KOPT-K1 (cell line): ENCODE results near the gene SLC2A9.
"Not testable (repeated sequence)": the region's sequence is repeated elsewhere in the genome, so short reads cannot be mapped to it uniquely, and the experiment has no call there.

ENCODE experiments used
- H3K27ac ChIP-seq: fragments of 200-600 bp; sonication (generic); 2 replicates; pipeline ENCODE4 v1.5.1; 2016; ENCODE audit warnings: antibody characterized with exemption, mild to moderate bottlenecking, low read depth, low read length; ENCODE audit not compliant: poor library complexity, severe bottlenecking
- H3K36me3 ChIP-seq: fragments of 200-600 bp; sonication (generic); 2 replicates; pipeline ENCODE4 v1.5.1; 2017; ENCODE audit warnings: antibody characterized with exemption, mild to moderate bottlenecking, low read length, moderate library complexity; ENCODE audit not compliant: insufficient read depth
- H3K9me3 ChIP-seq: fragments of 200-600 bp; sonication (generic); 2 replicates; pipeline ENCODE4 v1.5.1; 2017; ENCODE audit warnings: antibody characterized with exemption, low read length, mild to moderate bottlenecking; ENCODE audit not compliant: insufficient read depth, poor library complexity, severe bottlenecking

SLC2A9 gene

DNA sequence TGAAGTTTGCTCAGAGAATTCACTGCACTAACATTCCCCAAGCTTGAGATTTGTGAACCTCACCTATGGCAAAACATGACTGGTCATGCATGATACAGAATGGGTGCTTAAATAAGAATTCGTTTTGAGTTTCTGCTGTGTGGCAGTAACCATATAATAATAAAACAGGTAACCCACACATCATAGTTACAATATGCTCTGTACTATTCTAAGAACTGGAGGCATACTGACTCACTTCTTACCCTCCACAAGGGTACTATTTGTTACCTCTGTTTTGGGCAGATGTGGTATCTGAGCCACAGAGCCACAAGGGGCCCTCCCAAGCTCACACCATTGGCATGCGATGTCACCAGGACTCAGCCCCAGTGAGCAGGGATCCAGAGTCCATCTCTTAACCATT is 17.6 kb downstream of the SLC2A9 start:
- Histone ChIP-seq H3K27ac (no peak overlapping the region), H3K9me3 (no peaks in the 10 kb centered on the region), H3K36me3 (no peaks in the 10 kb centered on the region)

DNA sequence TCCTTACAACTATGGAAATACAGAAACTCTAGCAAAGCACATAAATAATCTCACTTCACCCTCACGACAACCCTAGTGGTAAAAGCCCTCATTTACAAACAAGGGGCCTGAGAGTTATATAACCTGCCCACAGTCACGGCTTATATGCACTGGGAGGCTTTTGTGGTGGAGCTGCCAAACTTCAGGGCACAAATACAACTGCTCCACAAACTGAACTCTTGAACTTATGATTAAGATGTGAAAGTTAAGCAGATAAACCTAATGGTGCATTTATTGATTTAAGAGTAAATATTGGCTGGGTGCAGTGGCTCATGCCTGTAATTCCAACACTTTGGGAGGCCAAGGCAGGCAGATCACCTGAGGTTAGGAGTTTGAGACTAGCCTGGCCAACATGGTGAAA is 19.0 kb downstream of the SLC2A9 start:
- no peaks in the 10 kb centered on the region for H3K9me3 ChIP-seq
- no peak overlapping the region for H3K27ac ChIP-seq
- no peaks in the 10 kb centered on the region for H3K36me3 ChIP-seq

DNA sequence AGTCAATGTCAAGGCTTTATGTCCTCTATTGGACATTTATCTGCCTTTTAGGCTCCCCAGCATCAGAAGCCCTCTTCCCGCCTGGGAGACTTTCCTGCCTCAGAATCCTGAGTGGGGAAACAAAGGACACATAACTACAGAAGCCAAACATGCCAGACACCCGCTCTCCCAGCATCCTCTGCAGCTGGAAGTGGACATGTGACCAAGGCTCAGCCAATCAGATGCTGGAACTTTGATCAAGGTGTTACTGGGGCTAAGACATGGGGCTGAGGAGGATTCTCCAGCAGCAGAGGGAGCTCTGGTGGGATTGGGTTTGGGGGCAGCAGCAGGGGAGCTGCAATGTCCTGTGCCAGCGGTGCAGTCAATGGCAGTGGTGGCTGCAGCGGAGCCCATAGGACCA is 19.5 kb downstream of the SLC2A9 start:
- Histone ChIP-seq H3K27ac (no peak overlapping the region), H3K36me3 (no peaks in the 10 kb centered on the region), H3K9me3 (no peaks in the 10 kb centered on the region)

DNA sequence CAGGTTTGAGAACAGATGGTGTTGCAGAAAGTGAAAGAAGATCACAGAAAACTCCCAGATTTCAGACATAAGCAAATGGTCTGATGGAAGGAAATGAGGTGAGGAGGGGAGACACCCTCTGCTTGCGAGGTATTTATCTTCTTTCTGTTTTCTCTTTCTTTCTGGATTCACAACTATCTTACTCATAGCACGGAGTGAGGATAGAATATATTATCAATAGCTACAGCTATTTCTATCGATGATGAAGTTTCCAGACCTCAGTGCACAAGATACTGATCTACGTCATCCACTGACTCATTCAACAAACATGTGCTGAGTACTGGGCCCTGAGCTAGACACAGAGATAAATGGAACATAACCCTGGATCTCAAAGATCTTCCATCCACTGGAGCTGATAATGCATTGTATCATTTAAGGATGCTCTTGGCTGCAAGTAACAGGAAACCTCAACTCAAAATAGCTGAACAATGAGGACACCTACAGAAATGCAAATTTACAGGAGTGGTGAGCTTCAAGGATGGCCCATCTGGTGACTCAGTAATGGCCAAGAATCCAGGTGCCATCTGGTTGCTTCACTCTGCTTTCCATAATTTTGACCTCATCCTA is 21.2 kb downstream of the SLC2A9 start:
- Histone ChIP-seq H3K36me3 (no peaks in the 10 kb centered on the region), H3K9me3 (no peaks in the 10 kb centered on the region), H3K27ac (no peak overlapping the region)

DNA sequence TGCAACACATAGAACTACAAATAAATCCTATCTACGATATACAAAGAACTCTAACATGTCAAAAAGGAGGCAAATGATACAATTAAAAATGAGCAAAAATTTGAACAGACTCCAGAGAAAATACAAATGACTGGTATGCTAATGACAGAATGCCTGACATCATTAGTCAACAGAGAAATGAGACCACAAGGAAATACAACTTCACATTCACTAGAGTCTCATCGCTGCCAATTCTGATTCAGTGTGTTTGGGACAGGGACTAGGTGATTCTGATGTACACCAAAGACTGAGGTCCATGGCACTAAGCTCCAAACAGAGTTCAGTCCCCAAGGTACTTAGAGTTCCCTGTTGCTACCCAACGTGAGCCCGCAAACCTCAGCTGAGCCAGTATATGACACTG is 23.4 kb downstream of the SLC2A9 start:
- H3K9me3 ChIP-seq = no peaks in the 10 kb centered on the region
- H3K36me3 ChIP-seq = no peaks in the 10 kb centered on the region
- H3K27ac ChIP-seq = no peak overlapping the region

DNA sequence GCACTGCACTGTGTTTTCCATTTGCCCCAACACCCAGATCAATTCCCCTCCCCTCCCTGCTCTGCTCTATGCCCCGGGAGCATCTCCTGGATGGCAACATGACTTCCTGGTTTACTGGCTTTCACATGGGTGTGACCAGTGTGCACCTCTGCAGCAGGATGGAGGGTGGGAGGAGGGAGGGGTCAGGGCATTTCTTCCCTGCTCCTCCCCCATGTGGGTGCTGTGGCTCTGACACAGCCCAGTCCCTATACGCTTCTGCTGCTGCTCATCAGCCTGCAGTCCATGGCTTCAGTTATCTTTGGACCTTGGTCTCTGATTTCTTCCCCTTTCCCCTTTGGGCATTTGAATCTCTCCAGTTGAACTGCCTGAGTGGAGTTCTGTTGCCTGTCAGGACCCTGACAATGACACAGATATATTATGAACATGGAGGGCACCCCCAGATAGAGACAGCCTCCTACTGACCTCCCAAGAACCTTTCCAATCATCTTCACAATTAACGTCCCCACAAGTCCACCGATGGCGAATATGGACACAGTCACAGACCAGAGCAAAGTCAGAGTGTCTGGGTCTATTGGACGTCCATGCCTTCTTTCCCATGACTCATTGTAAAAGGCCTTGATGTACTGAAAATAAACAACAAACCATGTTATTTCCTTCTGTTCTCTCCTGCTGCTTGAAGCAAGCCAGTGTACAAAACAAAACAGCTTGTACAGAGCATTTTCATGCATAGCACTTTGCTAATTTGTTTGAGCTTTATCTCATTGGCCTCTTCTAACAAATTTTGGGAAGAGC is 24.8 kb downstream of the SLC2A9 start:
- H3K27ac ChIP-seq = no peak overlapping the region
- no peaks in the 10 kb centered on the region for H3K36me3 ChIP-seq
- no peaks in the 10 kb centered on the region for H3K9me3 ChIP-seq

DNA sequence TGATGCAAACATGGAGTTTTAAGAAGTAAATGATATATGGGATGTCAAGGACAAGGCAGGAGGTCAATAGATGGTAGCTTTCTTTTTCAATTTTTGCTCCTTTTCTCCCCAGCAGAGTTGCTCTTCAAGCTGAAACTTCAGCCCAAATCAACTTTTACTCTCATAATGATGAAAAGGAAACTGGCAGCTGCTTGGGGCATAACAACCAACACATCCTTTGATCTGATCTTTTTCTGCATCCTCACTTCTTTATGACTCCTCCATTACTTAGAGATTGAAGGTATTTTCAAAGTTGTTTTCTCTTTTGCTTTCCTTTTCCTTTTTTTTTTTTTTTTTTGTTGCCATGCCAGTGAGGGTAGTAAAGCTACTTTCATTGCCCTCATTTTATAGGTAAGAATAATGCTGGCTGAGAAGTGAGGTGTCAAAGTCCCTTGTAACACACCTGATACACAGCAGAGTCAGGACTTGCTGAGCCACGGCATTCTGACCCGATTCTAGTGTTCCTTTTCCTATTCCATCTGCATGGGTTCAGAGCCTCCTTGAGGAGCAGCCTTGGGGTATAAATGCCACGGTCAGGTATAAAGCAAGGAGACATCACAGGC is 26.9 kb downstream of the SLC2A9 start:
- Histone ChIP-seq H3K27ac (no peak overlapping the region), H3K9me3 (no peaks in the 10 kb centered on the region), H3K36me3 (no peaks in the 10 kb centered on the region)

DNA sequence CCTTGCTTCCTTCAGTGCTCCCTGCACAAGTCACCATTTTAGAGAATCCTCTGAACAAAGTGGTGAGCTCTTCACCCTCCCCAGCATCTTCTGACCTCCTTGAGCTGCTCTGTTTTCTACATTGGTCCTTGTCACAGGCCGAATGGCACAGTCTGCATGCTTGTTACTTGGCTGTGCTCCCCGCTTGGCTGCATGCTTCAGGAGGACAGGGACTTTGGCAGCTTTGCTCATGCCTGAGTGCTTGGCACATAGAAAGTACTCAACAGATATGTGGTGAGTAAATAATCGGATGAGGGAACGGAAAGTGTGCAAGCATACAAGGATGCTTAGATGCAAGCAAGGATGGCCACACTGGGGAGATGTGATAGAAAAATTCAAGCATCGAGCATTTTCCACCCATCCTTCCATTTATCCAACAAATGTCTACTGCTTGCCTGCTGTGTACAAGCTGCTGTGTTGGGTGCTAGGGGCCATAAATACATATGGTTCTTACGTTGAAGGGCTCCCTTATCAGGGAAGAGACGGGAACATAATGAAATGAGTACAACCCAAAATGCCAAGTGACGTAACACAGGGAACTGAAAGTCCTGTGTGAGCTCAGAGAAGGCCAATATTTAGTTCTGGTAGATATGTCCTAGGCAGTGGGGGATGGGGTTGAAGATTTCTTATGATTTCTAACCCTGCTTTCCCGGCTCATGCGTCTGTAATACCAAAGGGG is 31.2 kb downstream of the SLC2A9 start:
- H3K27ac ChIP-seq = no peak overlapping the region
- no peaks in the 10 kb centered on the region for H3K9me3 ChIP-seq
- H3K36me3 ChIP-seq = no peaks in the 10 kb centered on the region

DNA sequence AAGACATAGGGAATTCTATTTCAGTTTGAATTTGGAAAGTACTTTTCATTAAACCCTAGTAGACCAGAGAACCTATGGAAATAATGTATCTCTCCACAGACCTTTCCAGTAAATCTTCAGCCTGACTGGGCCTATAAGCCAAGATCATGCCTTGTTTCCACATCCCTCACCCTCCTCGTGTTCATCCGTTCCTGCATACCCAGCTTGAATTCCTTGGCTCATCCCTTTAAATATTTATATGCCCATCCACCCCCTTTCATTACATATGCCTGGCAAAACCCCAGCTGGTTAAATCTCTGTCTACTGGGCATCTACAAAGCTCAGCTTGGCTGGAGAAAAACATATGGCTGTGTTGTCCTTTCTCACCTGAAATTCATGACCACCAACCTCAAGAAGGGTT is 32.4 kb downstream of the SLC2A9 start:
- H3K36me3 ChIP-seq = no peaks in the 10 kb centered on the region
- H3K27ac ChIP-seq = no peak overlapping the region
- no peaks in the 10 kb centered on the region for H3K9me3 ChIP-seq

DNA sequence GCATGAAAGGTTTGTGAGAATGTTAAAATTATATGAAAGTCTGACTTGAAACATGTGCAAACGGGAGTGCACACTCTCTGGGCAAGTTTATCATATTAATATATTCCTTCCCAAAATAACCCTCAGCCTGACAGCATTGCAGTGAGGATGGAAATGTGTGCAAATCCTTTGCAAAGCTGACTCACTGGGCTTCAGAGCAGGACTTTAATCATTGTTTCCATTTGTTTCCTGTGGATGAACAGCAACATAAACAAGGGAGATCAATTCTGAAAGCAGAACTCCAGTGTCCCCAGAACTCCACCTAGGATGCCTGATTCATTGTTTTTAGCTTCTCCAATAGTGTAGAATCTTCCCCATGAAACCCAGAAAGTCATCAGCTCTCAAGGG is 32.9 kb downstream of the SLC2A9 start:
- Histone ChIP-seq H3K9me3 (no peaks in the 10 kb centered on the region), H3K36me3 (no peaks in the 10 kb centered on the region), H3K27ac (no peak overlapping the region)

DNA sequence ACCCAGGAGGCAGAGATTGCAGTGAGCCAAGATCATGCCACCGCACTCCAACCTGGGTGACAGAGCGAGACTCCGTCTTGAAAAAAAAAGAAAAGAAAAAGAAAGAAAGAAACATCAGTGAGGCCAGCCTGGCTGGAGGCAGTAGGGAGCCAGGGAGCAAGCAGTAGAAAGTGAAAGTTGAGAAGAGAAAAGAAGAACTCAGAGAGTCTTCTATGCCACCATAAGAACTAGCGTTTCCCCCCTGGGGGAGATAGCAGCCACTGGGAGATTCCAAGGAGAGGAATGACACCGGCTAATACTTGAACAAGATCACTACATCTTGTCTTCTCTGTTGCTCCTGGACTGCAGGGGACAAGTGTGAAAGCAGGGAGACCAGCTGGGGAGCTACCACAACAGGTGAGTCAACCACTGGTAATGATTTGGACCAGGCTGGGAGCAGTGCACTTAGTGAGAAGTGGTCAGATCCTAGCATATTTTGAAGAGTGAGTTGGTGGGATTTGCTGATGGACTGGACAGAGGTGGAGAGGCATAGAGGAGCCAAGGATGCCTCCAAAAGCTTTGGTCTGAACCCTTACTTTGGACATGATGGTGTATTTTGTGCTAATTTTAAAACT is 33.4 kb downstream of the SLC2A9 start:
- Histone ChIP-seq H3K27ac (no peak overlapping the region), H3K9me3 (no peaks in the 10 kb centered on the region), H3K36me3 (no peaks in the 10 kb centered on the region)

DNA sequence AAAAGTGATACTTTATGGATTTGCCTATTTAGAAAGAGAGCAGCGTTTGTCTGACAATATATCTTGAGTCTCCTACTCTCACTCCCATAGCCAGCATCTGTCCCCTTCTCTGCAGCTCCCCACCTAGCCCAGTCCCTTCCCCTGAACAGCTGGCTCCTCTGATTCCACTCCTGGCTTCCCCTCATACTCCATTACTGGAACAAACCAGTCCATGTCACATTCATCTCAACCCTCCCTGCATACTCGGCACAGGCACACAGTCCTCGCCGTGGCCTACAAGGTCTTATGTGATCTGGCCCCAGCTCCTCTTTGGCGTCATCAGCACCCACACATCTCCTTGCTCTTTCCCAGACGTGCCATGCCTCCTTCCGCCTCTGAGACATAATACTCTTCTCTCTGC is 36.7 kb downstream of the SLC2A9 start:
- Histone ChIP-seq H3K9me3 (no peaks in the 10 kb centered on the region), H3K36me3 (no peaks in the 10 kb centered on the region), H3K27ac (no peak overlapping the region)

DNA sequence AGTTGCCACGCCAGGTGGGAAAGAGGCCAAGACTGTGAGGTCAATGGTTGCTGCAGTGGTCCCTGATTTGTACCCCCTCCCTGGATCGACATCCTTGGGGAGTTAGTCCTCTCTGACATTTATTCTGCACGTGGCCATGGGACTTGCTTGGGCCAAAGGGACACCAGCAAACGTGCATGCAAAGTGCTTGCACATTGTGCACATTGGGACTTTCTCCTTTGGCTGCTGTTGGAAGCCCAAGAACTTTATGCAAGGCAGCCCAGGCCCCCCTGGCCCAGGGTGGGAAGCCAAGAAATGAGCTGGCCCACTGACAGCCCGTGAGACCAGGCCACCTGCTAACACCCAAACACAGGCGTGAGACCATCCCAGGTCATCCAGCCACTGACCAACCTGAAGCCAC is 38.1 kb downstream of the SLC2A9 start:
- Histone ChIP-seq H3K36me3 (no peaks in the 10 kb centered on the region), H3K27ac (no peak overlapping the region), H3K9me3 (no peaks in the 10 kb centered on the region)

DNA sequence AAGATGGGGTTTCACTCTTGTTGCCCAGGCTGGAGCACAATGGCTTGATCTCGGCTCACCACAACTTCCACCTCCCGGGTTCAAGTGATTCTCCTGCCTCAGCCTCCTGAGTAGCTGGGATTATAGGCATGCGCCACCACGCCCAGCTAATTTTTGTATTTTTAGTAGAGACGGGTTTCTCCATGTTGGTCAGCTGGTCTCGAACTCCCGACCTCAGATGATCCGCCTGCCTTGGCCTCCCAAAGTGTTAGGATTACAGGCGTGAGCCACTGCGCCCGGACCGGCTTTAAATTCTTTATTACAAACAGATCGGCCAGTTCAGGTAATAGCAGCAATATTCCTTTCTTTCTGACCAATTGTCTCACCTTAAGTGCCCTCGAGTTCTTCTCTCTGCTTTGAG is 39.4 kb downstream of the SLC2A9 start:
- H3K27ac ChIP-seq, H3K36me3 ChIP-seq, H3K9me3 ChIP-seq: not testable (repeated sequence)

DNA sequence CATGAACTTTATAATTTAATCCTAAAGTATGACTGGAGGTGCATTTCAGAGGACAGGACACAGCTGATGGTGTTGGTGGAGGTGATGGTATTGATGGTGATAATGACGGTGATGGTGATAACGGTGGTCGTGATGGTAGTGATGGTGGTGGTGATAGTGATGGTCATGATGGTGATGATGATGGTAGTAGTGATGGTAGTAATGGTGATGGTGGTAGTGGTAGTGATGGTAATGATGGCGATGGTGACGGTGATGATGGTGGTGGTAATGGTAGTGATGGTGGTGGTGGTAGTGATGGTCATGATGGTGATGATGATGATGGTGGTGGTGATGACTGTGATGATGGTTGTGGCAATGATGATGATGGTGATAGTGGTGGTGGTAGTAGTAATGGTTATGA is 40.4 kb downstream of the SLC2A9 start:
- Histone ChIP-seq H3K27ac (no peak overlapping the region), H3K36me3 (no peaks in the 10 kb centered on the region), H3K9me3 (no peaks in the 10 kb centered on the region)
